ENCODE results near the gene AVEN.

DNA sequence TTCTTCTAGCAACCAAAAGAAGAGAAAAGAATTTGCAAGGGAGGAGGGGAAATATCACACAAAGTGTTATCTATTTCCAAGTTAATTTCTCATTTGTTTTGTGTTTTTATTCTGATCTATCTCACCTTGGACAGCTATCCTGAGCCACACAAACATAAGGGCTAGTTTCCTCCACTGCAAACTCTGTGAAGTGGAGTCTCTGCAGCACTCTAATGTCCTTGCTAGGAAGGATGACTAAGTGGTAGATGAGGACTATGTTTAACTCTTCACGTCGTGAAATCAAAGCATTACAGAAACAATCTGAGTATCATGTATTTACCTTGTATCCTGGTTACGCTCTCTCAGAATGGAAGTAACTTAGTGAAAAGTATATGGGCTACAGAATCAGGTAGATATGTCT is 104.6 kb downstream of the AVEN start:
- TF ChIP-seq, protein P1, sequence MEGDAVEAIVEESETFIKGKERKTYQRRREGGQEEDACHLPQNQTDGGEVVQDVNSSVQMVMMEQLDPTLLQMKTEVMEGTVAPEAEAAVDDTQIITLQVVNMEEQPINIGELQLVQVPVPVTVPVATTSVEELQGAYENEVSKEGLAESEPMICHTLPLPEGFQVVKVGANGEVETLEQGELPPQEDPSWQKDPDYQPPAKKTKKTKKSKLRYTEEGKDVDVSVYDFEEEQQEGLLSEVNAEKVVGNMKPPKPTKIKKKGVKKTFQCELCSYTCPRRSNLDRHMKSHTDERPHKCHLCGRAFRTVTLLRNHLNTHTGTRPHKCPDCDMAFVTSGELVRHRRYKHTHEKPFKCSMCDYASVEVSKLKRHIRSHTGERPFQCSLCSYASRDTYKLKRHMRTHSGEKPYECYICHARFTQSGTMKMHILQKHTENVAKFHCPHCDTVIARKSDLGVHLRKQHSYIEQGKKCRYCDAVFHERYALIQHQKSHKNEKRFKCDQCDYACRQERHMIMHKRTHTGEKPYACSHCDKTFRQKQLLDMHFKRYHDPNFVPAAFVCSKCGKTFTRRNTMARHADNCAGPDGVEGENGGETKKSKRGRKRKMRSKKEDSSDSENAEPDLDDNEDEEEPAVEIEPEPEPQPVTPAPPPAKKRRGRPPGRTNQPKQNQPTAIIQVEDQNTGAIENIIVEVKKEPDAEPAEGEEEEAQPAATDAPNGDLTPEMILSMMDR (IDR thresholded peaks at IDR 0.05) = no peak
- TF ChIP-seq POLR2A (IDR thresholded peaks at IDR 0.05) = no peak

Measured in uterus (tissue), 2 donors.